Adrenal gland (tissue), 5 donors: ENCODE results near the gene IMMP2L.

Source experiments
- POLR2A ChIP-seq, 2 donors: fragments of 450-650 bp; IDR thresholded peaks; one replicate each; pipeline ENCODE4 v1.6.1; 2017; ENCODE audit warnings: antibody characterized with exemption in 2 of 2, mild to moderate bottlenecking in 2 of 2, moderate library complexity in 1 of 2
- TF ChIP-seq, protein P1 (sequence below), 6 experiments: fragments of 450-650 bp in 4 of 6; fragments of 200-600 bp in 2 of 6; sonication (generic) in 1 of 6; IDR thresholded peaks; 1 replicate in 5 of 6; 2 replicates in 1 of 6; pipeline versions ENCODE4 v1.5.1 to v1.8.0; 2016 to 2021; ENCODE audit warnings: antibody characterized with exemption in 6 of 6, mild to moderate bottlenecking in 2 of 6, moderate library complexity in 1 of 6
- donor health status: DM: no; HTN: no; CAD: no.

DNA sequence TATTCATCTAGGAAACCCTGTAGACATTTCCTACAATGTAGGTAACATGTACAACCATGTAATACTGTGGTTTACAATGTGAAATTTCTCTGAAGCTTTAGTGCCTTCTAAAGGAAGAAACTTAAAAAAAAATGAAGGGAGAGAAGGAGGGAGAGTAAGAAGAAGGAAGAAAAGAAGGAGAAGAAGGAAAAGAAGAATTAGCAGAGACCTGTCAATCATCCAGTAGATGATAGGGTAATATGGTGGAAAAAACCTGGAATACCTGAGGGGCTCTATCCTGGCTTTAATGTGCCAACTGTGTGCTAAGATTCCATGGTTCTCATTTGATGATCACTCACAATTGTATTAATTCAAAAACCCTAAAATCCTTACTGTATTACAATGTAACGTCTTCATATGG, 474.0 kb downstream of the IMMP2L start:
- TF ChIP-seq, protein P1, sequence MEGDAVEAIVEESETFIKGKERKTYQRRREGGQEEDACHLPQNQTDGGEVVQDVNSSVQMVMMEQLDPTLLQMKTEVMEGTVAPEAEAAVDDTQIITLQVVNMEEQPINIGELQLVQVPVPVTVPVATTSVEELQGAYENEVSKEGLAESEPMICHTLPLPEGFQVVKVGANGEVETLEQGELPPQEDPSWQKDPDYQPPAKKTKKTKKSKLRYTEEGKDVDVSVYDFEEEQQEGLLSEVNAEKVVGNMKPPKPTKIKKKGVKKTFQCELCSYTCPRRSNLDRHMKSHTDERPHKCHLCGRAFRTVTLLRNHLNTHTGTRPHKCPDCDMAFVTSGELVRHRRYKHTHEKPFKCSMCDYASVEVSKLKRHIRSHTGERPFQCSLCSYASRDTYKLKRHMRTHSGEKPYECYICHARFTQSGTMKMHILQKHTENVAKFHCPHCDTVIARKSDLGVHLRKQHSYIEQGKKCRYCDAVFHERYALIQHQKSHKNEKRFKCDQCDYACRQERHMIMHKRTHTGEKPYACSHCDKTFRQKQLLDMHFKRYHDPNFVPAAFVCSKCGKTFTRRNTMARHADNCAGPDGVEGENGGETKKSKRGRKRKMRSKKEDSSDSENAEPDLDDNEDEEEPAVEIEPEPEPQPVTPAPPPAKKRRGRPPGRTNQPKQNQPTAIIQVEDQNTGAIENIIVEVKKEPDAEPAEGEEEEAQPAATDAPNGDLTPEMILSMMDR (IDR thresholded peaks at IDR 0.05) = no peak
- TF ChIP-seq POLR2A (IDR thresholded peaks at IDR 0.05) = no peak
